Fibroblast of skin of right quadriceps (primary cell): ENCODE data around the gene SAP130.

ENCODE experiments used
- DNase-seq: peaks from one replicate; pipeline ENCODE4 v3.0.0-alpha.2; 2013

The SAP130 gene

DNA sequence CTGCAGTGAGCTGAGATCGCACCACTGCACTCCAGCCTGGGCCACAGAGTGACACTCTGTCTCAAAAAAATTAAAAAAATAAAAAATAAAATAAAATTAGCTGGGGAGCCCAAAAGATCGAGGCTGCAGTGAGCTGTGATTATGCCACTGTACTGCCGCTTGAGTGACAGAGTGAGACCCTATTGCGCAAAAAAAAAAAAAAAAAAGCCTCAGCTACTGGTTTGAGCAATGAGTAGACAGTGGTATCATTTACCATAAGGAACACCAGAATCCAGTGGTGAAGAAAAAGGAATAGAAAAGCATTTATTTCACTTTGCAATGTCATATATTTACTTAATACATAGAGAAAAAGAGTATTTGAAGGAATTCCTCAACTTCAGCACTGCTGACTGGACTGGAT lies 3.0 kb downstream of the SAP130 start:
- DNase-seq, result no peak

DNA sequence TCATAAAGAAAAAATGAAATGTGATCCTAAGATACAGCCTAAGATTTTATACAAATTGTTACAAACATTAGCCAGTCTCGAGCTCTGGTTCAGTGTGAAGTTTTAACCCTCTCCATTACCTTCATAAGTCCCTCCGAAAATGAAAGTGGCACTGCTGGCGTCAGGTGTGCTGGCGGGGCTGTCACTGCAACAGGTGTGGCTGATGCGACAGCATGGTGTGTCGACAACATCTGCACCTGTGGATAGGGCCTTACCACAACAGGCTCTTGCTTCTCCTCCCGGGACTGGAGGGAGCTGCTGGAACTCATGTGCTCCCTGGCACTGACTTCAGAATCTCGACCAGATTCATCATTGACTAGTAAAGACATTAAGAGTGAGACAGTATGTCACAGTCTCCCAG lies 10.3 kb downstream of the SAP130 start:
- no peak for DNase-seq

DNA sequence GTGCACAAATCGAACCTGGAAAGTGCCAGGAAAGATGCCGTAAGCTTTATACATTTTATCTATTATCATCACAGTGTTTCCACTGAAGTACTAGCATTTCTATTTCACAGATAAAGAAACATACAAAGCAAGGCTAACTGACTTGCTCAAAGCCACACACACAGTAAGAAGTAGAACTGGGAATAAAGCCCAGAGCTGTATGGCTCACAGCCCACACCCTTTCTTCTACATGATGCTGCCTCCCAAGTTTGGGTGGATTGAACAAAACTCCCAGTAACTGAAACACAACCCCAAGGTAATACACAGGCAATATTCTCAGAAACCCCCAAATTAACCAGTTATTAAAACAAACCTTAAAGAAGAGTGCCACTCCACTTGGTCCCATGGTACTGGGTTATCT lies 11.2 kb downstream of the SAP130 start:
- DNase-seq, result no peak

DNA sequence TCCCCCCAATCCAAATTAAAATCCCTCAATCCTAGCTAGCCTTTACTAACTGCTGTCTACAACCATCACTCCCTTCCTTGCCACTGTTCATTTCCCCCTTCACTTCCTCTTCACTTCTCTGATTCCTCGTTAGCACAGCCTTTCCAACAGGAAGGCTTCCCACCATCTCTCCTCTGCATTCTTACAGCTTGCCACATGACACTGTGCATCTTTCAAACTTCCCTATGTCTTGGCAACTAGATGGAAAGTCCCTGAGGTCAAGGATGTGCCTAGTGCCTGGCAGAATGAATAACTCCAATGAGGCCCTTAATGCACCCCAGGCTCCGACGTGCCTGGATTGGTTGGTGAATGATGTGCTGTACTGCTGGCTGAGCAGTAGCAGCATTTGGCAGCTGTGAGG lies 15.2 kb downstream of the SAP130 start:
- no peak for DNase-seq

DNA sequence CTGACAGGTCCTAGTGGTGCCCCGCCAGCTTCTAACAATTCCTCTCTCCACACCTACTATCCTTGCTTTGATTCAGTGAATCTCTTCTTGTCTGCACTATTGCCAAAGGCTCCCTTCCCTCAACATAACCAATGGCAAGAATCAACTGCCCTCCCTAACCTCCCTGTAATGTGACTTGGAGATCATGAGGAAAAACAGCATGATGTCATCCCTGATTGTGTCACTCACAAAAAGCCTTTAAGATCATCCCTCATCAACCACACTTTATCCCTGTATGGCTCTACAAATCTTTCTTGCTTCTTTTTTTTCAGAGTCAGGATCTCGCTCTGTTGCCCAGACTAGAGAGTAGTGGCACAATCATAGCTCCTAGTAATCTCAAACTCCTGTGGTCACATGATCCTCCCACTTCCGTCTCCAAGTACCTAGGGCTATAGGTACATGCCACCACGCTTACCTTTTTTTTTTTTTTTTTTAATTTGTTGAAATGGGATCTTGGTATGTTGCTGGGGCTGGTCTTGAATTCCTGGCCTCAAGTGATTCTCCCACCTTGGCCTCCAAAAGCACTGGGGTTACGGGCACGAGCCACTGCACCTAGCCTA lies 19.7 kb downstream of the SAP130 start:
- no peak for DNase-seq

DNA sequence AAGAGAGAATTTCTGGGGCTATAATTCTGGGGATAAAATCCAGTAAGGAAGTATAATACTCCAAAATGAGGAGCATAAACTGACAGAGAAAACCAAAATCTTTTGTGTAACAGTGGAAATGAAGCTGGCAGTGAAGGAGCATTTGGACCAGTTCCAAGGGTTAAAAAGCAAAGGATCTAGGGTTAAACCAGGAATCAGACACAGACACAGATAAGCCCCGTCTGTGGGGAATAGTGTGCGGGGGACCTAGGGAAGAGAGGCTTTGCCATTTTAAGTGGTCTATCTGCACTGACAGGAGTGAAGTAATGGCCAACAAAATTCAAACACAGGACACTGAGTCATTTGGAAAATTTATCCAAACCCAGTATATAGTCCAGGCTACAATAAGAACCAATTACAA lies 23.4 kb downstream of the SAP130 start:
- no peak for DNase-seq

DNA sequence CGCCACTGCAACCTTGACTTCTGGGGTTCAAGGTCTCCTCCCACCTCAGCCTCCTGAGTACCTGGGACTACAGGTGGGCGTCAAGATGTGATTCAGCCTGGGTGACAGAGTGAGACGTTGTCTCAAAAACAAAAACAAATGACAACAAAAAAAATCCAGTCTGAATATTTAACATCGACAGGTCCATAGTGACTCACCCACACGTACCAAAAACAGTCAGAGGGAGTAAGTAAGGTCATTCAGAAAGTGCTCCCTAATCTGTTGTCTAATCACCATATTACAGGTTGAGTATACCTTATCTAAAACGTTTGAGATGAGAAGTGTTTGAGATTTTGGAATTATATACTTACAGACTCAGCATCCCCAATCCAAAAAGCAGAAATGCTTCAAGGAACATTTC lies 24.4 kb downstream of the SAP130 start:
- DNase-seq, result no peak

DNA sequence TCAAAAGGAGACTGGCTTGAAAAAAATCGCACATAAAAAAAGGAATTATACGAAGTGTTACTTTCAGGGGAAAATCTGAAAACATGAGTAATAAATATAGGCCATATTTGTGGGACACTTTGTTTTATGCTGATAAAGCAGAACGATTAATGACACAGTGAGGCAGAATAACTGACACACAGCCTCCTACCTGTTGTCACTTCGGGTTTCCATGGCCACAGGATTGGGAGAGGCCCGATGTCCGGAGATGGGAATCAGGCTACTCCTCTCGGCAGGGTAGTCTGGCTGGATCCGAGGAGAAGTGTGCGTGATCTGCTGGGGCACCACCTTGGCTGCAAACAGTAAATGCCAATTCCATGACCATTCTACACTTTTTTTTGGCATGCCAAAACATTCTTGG lies 31.7 kb downstream of the SAP130 start:
- no peak for DNase-seq

DNA sequence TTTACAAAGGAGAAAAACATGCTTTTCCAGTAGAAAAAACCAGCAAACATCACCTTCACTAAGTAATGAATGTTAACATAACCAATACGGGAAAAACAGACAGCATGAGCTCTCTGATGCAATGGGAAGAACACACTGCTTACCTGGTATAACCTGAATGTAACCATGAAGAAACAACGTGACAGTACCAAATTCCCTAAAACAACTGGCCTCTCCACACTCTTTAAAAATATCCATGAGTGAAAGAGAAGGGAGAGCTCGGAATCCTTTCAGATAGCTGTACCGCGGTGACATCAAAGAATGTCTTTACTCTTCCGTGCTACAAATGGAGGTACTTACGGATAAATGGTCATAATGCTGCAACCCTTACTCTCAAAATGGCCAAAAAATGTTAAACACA lies 32.1 kb downstream of the SAP130 start:
- DNase-seq, result no peak

DNA sequence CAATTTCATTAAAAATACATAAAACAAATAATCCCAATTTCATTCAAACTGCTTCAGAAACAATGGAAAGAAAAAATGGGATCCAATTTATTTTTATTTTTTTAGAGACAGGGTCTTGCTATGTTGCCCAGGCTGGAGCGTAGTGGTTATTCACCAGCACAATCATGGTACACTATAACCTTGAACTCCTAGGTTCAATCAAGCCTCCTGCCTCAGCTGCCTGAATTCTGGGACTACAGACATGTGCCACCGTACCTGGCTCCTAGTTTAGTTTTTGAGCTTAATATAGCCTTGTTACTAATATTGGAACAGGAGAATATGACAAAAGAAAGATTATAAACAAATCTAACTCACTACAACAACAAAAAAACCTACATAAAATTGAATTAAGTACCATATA lies 34.2 kb downstream of the SAP130 start:
- DNase-seq, result no peak

DNA sequence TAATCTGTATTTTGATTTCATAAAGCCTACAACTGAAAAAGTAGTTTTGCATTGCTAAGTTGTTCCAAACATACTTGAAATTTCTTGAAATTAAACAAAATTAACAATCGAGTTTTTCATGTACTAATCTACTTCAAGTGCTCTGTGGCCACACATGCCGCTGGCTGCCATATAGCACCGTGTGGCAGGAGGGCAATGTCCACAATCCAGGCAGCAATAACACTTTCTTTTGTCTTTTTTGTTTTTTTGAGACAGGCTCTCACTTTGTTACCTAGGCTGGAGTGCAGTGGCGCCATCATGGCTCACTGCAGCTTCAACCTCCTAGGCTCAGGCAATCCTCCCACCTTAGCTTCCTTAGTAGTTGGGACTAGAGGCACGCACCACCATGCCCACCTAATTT lies 36.1 kb downstream of the SAP130 start:
- no peak for DNase-seq

DNA sequence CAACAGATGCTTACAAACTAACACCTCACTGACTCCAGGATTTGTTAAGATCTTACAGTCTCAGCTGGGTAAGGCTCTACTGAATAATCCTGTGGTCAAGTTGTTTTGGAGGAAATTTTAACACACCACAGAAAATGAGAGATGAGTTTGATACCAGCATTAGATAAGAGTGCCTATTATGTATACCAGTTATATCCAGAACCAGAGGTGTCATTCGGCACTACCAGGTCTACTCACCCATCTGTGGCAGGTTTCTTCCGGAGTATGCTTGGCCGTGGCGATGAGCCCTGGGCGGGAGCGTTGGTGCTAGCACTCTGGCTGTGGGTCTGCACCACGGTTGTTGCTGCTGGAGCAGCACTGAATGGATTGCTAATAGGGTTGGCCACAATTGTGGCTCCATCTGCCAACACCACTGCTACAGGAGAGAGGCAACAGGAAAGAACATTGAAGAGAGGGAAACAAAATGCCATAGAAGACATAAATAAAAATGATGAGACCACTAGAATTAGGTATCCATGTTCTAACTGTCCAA lies 41.2 kb downstream of the SAP130 start:
- no peak for DNase-seq

DNA sequence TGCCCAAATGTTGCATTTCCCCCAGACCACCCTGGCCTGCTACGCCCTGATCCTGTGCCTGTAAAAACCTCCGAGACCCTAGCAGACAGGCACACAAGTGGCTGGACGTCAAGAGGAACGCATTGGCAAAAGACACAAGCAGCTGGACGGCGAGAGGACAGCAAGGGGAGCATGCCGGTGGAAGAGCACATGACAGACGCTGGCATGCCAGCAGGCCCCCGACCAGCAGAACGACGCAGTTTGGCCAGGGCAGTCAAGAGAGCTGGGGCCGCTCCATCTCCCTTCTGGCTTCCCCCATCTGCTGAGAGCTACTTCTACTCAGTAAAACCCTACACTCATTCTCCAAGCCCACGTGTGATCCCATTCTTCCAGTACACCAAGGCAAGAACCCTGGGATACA lies 42.1 kb downstream of the SAP130 start:
- DNase-seq, result no peak

DNA sequence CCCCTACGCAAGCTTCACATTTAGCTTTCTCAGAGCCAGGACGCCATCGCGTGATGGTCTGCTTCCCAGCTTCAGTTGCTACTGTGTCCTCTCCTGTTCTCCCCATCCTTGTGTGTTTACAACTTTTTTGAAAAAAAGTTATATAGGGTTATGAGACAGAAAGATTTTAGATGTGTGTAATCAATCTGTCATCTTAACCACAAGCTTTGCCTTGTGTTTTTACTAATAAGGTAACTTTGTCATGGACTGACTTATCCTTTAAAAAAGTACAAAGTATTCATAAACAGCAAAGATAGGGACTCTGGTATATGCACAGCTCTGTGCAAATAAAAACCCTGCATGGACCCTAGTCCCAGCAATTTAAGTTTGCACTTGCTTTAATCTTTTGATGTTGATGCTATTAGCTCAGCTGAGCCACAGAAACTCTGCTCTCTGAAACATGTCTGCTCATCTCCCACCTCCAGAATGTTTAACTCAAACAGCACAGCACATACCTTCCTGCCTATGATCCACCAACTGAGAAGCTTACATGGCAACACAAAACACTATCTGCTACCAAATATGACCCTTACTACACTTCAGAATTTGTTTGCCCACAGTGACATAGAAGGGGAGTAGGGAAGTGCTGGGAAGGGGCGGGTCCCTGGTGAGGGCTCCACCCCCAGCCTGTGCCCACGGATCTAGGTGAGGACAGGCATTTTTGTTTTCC lies 42.7 kb downstream of the SAP130 start:
- no peak for DNase-seq

DNA sequence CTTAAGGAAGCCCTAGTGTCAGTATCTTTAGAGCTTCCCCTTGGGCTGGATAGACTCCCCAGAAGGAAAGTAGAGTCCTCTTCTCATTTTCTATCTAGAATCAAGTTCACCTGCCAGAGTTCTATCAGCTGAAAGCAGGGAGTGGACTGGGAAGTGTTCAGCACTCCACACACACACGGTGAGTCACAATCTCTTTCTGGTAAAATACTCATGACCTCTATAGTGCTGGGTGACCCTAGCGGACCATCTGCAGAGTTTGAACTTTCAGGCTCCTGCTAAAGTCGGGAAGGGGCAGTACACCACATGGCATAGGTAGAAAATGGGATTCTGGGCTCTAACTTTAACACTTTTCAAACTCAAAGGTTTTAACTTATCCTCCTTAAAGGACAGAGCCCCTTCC lies 43.3 kb downstream of the SAP130 start:
- no peak for DNase-seq

DNA sequence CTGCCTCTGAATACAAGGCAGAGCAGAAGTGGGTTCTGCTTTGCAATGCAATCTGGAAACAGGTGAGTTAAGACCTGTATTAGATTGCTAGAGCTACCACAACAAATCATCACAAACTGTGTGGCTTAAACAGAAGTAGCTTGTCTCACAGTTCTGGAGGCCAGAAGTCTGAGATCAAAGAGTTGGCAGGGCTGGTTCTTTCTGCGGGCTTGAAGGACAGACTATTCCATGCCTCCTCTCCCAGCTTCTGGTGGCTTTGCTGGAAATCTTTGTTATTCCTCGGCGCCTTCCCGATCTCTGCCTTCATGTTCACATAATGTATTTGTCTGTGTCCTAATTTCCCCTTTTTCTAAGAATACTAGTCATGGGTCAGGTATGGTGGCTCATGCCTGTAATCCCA lies 58.4 kb downstream of the SAP130 start:
- no peak for DNase-seq

DNA sequence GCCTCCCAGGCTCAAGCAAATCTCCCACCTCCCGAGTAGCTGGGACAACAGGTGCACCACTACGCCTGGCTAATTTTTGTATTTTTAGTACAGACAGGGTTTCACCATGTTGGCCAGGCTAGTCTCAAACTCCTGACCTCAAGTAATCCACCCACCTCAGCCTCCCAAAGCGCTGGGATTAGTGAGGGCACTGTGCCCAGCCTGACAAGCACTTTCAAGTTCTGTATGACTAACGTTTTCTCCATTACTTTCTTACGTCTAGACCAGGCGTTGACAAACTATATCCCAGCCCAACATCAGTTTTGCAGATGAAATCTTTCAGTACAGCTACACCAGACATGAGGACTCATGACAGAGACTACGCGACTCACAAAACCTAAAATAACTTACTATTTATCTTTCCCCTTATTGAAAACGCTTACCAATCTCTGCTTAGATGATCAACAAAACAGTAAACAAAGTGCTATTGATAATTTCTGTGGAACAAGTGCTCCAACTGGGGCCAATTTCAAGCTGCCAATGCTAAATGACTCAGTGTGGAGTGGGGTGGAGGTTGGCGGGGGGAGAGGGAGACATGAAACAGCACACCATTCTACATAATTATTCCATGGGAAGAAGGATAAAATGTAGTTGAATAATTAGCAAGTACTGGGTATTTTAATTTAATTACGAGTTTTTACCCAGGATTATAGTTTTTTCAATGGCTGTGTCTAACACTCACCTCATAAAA lies 59.1 kb downstream of the SAP130 start:
- DNase-seq, result no peak

DNA sequence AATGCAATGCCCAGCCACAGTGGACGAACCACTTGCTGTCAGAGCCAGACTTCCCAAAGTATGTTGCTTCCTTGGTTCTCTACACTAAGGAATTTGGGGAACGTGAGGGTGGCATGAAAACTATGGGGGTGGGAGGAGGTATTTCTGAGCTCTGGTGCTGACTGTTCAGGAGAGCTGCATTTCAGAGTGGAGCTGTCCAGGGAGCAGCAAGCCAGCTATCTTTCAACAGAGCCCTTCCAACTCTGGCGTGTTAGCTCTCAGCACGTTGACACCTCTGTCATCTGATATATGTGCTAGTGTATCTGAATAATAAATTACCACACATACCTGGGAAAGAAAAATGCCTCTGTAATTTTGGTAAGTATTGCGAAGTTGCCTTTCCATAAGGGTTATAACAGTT lies 66.1 kb downstream of the SAP130 start:
- no peak for DNase-seq

DNA sequence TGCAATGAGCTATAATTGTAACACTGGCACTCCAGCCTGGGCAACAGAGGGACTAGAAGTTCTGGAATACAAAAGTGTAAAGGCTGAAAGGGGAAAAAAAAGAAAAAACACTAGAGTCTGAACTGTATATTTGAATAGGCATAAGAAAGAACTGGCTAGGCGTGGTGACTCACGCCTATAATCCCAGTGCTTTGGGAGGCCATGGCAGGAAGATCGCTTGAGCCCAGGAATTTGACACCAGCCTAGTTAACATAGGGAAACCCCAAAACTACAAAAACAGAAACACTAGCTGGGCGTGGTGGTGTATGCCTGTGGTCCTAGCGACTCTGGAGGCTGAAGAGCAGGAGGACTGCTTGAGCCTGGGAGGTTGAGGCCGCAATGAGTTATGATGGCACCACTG lies 70.6 kb downstream of the SAP130 start:
- DNase-seq, result no peak

DNA sequence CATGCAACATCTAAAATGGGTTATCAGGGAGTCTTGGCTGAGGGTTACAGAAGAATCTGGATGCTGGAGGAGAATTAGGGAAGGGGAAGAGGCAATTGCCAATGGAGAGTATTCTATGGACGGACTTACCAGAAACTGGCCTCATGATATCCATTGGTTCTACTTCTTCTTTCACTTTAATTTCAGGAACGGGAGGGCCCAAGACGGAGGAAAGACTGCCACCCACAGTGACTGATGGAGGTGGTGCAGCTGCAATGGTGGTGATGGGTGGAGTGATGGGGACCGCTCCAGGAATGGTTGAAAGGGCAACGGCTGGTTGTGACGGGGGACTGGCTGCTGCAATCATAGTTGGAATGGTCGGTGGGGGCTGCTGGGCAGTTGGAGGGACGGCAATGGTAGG lies 73.0 kb downstream of the SAP130 start:
- DNase-seq, result no peak

DNA sequence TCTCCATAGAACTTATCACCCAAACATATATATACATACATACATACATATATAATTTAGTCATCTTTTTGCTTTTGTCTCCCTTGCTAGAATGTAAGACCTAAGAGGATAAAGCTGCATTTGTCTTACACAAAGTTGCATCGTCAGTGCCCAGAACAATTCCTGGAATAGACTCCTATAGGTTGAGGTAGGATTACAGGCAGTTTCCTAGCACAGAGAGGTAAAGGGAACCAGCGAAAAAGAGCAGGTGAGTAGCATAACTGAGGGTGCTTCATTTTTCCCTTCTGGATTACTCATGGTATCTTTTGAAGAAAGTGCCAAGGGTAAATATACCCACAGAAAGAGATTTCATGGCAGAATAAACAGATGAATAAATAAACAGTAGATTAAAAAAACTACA lies 74.0 kb downstream of the SAP130 start:
- peak; percentile 27 for DNase-seq

DNA sequence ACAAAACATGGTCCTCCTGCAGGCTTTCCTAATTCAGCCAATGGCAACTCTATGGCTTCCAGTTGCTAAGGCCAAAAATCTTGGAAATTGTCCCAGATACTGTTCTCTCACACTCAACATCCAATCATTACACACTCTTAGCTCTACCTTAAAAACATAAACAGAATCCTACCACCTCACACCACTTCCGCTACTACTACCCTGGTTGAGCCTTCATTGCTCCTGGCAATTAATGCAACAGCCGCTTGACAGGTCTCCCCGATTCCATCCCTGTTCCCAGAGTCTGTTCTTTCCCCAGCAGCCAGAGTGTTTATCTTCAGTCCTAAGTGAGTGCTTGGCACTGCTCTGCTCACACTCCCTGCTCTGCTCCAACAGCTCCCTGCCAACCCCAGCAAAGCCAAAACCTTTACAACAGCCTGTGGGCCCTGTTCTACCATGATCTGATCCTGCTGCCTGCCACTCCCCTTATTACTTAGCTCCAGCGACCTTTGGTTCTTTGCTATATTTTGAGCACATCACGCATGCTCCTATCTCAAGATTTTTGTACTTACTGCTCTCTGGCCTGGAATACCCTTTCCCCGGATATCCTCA lies 74.6 kb downstream of the SAP130 start:
- DNase-seq, result no peak

DNA sequence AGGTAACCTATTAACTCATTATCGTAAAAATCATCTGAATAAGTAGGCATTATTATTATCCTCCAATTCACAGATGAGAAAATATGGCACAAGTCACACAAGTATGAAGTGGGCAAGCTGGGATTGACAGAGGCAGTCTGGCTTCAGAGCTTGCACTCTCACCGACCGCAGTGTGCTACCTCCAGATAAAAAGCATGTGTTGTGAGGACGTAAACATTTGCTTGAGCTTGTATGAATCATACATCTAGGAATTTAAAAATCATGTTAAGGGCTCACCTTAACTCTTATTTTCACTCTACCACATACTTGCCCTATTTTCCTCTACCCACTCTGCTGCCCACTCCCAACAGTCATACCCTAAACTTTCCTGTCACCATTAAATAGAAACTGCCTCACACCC lies 76.8 kb downstream of the SAP130 start:
- no peak for DNase-seq

DNA sequence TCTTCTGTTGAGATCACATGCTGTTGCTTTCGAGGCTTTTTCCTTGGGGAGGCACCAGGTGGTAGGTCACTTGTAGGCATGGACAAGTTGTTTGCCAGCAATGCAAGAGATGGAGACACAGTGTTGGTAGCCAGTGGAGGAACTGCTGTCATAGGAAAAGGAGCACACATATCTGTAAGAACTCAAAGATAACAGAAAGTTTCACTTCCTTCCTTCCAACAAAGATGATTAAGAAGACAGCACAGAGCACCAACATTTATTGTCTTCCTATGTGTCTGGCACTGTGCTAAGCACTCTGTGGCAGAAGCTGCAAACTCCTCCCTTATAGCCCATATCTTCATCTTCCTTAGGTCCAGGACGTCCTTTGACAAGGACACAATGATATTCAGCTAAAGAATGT lies 77.6 kb downstream of the SAP130 start:
- DNase-seq, result no peak
